NCI-H524 (cell line): ENCODE results near the gene PRKCH.

Experiments used
- DNase-seq, 2 experiments: peaks; one replicate each; lab custom pipeline; 2025; lab: John Stamatoyannopoulos, UW

The PRKCH gene

GRCh38 chr14:61569308-61569707, 247.9 kb downstream of the PRKCH start:
- DNase-seq: no peak

- no peak for DNase-seq
Measured at GRCh38 chr14:61569812-61570548, 248.6 kb downstream of the PRKCH start.

- no peak for DNase-seq
Measured at GRCh38 chr14:61570549-61571290, 249.3 kb downstream of the PRKCH start.

GRCh38 chr14:61571917-61572316, 250.5 kb downstream of the PRKCH start:
- no peak for DNase-seq

- no peak for DNase-seq
Measured at GRCh38 chr14:61573321-61573720, 251.9 kb downstream of the PRKCH start.

GRCh38 chr14:61573748-61574513, 252.6 kb downstream of the PRKCH start:
- no peak for DNase-seq

- no peak for DNase-seq
Measured at GRCh38 chr14:61574514-61574807, 253.1 kb downstream of the PRKCH start.

- peak in 1 of 2 experiments; percentile 23 for DNase-seq
Measured at GRCh38 chr14:61575126-61575525, 253.7 kb downstream of the PRKCH start.

GRCh38 chr14:61575551-61576150, 254.3 kb downstream of the PRKCH start:
- no peak for DNase-seq

GRCh38 chr14:61577506-61577931, 256.1 kb downstream of the PRKCH start:
- DNase-seq: no peak

GRCh38 chr14:61578745-61579144, 257.4 kb downstream of the PRKCH start:
- DNase-seq: no peak

- no peak for DNase-seq
Measured at GRCh38 chr14:61581340-61581739, 260.0 kb downstream of the PRKCH start.

GRCh38 chr14:61581955-61582615, 260.7 kb downstream of the PRKCH start:
- no peak for DNase-seq

GRCh38 chr14:61582815-61583214, 261.4 kb downstream of the PRKCH start:
- DNase-seq: no peak

- DNase-seq: no peak
Measured at GRCh38 chr14:61584331-61584741, 263.0 kb downstream of the PRKCH start.

GRCh38 chr14:61585598-61586543, 264.5 kb downstream of the PRKCH start:
- no peak for DNase-seq

- DNase-seq: no peak
Measured at GRCh38 chr14:61586544-61587055, 265.2 kb downstream of the PRKCH start.

- DNase-seq: no peak
Measured at GRCh38 chr14:61587081-61587713, 265.8 kb downstream of the PRKCH start.

- DNase-seq: no peak
Measured at GRCh38 chr14:61588419-61588901, 267.1 kb downstream of the PRKCH start.
